ENCODE results near the gene LRIG2.
"Not testable (repeated sequence)": the region's sequence is repeated elsewhere in the genome, so short reads cannot be mapped to it uniquely, and the experiment has no call there.

Gene LRIG2

GRCh38 chr1:113141650-113142473, 68.9 kb downstream of the LRIG2 start:
- no peak for TF ChIP-seq CTCF (IDR thresholded peaks at IDR 0.05; ENCODE audit: control insufficient read depth, insufficient read depth, low read depth, low read length, missing control alignments)
- DNase-seq (ENCODE audit: low read depth): no peak
- H3K4me3 ChIP-seq (ENCODE audit: control insufficient read depth, low read depth, low read length): no peak overlapping the region

GRCh38 chr1:113142791-113143190, 69.8 kb downstream of the LRIG2 start:
- TF ChIP-seq CTCF (IDR thresholded peaks at IDR 0.05; ENCODE audit: control insufficient read depth, insufficient read depth, low read depth, low read length, missing control alignments): no peak
- no peak overlapping the region for H3K4me3 ChIP-seq (ENCODE audit: control insufficient read depth, low read depth, low read length)
- no peak for DNase-seq (ENCODE audit: low read depth)

- DNase-seq (ENCODE audit: low read depth): no peak
- no peak overlapping the region for H3K4me3 ChIP-seq (ENCODE audit: control insufficient read depth, low read depth, low read length)
- no peak for TF ChIP-seq CTCF (IDR thresholded peaks at IDR 0.05; ENCODE audit: control insufficient read depth, insufficient read depth, low read depth, low read length, missing control alignments)
These were observed 73.5 kb downstream of the LRIG2 start for GRCh38 chr1:113146242-113147072.

GRCh38 chr1:113147073-113147625, 74.2 kb downstream of the LRIG2 start:
- no peak for TF ChIP-seq CTCF (IDR thresholded peaks at IDR 0.05; ENCODE audit: control insufficient read depth, insufficient read depth, low read depth, low read length, missing control alignments)

GRCh38 chr1:113147826-113148225, 74.8 kb downstream of the LRIG2 start:
- no peak for TF ChIP-seq CTCF (IDR thresholded peaks at IDR 0.05; ENCODE audit: control insufficient read depth, insufficient read depth, low read depth, low read length, missing control alignments)
- H3K4me3 ChIP-seq (ENCODE audit: control insufficient read depth, low read depth, low read length): no peak overlapping the region

More at GRCh38 chr1:113147073-113147625, 74.2 kb downstream of the LRIG2 start:
- no peak for DNase-seq (ENCODE audit: low read depth)
- no peak overlapping the region for H3K4me3 ChIP-seq (ENCODE audit: control insufficient read depth, low read depth, low read length)

GRCh38 chr1:113150494-113150893, 77.5 kb downstream of the LRIG2 start:
- H3K4me3 ChIP-seq (ENCODE audit: control insufficient read depth, low read depth, low read length); DNase-seq (ENCODE audit: low read depth): not testable (repeated sequence)

More at GRCh38 chr1:113147826-113148225, 74.8 kb downstream of the LRIG2 start:
- no peak for DNase-seq (ENCODE audit: low read depth)
